ENCODE results near the gene CRADD.

- TF ChIP-seq EZH2 (IDR thresholded peaks at IDR 0.05; ENCODE audit: insufficient read depth, poor library complexity, severe bottlenecking) (no peak), EZH2phosphoT487 (IDR thresholded peaks at IDR 0.05; ENCODE audit: insufficient read depth, low read depth) (no peak)
Observed at GRCh38 chr12:93788853-93789252, 111.7 kb downstream of the CRADD start.

Measured in GM23248 (cell line).